ENCODE data around the gene PIKFYVE.
"Not testable (repeated sequence)": the region's sequence is repeated elsewhere in the genome, so short reads cannot be mapped to it uniquely, and the experiment has no call there.

PIKFYVE gene

DNA sequence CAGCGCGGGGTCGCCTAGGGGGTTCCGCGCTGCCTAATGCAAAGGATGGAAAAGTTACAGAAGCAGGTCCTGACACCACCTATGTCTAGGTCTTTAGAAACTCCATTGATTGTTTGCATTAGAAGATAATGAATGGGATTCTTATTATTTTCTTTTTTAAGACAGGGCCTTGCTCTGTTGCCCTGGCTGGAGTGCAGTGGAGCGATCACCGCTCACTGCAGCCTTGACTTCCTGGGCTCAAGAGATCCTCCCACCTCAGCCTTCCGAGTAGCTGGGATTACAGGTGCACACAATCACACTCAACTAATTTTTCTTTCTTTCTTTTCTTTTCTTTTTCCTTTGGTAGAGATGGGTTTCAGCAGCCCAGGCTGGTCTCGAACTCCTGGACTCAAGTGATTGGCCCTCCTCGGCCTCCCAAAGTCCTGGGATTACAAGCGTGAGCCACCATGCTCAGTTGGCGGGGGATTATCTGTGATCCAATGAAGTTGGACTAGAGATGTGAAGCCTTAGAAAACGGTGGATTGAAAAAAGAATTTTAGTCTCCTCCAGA, 10.4 kb upstream of the PIKFYVE start:
- DNase-seq (ENCODE audit: low spot score), result no peak

GRCh38 chr2:208256192-208256782, 9.8 kb upstream of the PIKFYVE start:
- DNase-seq (ENCODE audit: low spot score), result peak; percentile 24

DNA sequence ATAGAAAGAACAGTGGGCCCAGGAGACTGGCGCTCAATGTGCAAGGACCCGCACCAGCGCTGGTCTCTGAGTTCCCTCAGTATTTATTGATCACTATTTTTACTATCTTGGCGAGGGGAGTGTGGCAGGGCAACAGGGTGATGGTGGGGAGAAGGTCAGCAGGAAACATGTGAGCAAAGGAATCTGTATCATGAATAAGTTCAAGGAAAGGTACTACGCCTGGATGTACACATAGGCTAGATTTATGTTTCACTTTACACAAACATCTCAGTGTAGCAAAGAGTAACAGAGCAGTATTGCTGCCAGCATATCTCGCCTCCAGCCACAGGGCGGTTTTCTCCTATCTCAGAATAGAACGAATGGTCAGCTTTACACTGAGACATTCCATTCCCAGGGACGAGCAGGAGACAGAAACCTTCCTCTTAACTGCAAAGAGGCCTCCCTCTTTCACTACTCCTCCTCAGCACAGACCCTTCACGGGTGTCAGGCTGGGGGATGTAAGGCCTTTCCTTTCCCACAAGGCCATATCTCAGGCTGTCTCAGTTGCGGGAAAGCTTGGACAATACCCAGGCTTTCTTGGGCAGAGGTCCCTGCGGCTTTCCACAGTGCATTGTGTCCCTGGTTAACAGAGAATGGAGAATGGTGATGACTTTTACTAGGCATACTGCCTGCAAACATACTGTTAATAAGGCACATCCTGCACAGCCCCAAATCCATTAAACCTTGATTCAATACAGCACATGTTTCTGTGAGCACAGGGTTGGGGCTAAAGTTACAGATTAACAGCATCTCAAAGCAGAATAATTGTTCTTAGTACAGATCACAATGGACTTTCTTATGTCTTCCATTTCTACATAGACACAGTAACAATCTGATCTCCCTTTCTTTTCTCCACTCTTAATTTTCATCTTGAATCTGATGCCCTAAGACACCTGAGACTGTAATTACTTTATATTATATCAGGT, 8.9 kb upstream of the PIKFYVE start:
- DNase-seq (ENCODE audit: low spot score), result not testable (repeated sequence)

DNA sequence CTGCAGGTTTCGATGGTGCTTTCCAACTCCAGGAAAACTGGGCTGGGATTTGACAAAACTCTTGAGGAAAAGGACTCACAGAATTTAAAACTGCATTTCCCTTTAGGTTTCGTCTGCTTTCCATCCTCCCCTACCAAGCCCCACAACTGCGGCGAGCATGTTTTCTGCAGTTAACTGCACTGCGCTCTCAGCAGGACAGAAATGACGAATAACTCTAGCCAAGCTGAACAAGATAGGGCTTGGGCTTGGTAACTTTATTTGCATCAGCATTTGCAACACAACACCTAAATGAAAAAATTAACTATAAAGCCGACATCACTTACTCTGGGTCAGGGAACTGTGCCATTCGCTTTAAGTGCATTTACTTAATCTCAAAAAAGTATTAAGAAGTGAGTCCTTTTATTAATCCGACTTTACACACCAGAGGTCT, 669 bp upstream of the PIKFYVE start:
- DNase-seq (ENCODE audit: low spot score), result peak; percentile 73

DNA sequence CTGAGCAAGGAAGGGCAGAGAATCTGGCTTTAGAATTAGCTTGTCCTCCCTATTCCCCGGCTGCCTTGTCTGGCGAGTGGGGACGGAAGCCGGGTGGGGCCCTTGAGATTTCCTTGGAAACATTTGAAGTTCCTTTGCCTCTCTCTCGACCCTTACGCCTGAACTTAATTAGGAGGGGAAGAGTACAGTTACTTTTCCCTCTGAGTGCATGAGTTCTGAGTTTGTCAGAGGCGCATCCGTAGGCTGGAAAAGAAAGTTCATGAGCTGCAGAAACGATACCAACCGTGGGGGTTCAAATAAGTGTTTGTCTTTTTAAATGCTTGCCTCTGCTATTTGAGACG, 468 bp downstream of the PIKFYVE start:
- peak; percentile 47 for DNase-seq (ENCODE audit: low spot score)

GRCh38 chr2:208266936-208267335, 881 bp downstream of the PIKFYVE start:
- DNase-seq (ENCODE audit: low spot score), result peak; percentile 76

DNA sequence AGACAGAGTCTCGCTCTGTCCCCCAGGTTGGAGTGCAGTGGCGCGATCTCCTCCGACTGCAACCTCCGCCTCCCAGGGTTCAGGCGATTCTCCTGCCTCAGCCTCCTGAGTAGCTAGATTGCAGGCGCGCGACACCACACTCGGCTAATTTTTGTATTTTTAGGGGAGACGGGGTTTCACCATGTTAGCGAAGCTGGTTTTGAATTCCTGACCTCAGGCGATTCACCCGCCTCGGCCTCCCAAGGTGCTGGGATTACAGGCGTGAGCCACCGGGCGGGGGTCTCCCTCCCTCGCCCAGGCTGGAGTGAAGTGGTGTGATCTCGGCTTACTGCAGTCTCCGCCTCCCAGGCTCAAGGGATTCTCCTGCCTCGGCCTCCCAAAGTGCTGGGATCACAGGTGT, 1.5 kb downstream of the PIKFYVE start:
- not testable (repeated sequence) for DNase-seq (ENCODE audit: low spot score)

GRCh38 chr2:208268156-208268952, 2.3 kb downstream of the PIKFYVE start:
- DNase-seq (ENCODE audit: low spot score), result no peak

DNA sequence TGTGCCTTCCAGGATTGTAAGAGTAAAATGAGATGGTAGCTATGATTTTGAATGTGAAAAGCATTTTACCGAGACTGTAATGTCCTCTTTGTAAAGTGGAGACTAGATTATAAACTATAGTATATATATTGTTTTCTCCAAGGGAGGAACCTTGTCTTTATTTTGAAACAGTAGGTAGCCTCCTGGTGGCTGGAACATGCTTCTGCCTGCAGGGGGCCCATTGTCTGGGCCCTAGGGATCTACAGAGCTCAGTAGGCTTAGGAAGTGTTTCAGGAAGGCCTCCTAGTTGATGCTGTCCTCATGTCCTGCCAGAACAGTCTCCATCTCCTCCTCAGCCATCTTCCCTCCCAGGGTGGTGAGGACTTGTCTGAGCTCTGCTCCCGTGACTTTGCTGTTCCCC, 3.0 kb downstream of the PIKFYVE start:
- no peak for DNase-seq (ENCODE audit: low spot score)

- DNase-seq (ENCODE audit: low spot score), result no peak
Observed at GRCh38 chr2:208274748-208275147, 8.7 kb downstream of the PIKFYVE start.

DNA sequence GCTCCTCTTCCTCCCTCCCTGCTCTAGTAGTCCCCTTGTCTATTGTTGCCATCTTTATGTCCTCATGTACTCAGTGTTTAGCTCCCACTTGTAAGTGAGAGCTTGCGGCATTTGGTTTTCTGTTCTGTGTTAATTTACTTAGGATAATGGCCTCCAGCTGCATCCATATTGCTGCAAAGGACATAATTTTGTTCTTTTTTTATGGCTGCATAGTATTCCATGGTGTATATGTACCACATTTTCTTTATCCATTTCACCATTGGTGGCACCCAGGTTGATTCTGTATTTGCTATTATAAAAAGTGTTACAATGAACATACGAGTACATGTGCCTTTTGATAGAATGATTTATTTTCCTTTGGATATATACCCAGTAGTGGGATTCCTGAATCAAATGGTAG, 12.5 kb downstream of the PIKFYVE start:
- DNase-seq (ENCODE audit: low spot score), result no peak

- DNase-seq (ENCODE audit: low spot score), result no peak
Observed at GRCh38 chr2:208279236-208279635, 13.2 kb downstream of the PIKFYVE start.

- DNase-seq (ENCODE audit: low spot score), result no peak
Observed at GRCh38 chr2:208280234-208280633, 14.2 kb downstream of the PIKFYVE start.

- no peak for DNase-seq (ENCODE audit: low spot score)
Observed at GRCh38 chr2:208280933-208281332, 14.9 kb downstream of the PIKFYVE start.

DNA sequence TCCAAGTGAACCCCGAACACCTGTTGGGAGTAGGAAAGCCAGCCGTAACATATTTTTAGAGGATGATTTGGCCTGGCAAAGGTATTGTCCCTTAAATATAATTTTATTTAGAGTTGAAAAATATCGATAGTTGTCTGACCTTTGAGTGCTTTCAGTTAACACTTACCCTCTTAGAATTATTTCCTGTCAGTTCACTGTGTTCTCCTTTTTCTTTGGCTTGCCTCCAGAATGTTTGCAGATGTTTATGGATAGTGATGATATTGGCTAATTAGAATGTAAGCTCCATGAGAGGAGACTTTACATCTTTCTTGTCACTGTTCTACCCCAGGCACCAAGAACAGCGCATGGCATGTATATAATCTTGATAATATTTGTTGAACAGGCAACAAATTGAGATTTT, 19.8 kb downstream of the PIKFYVE start:
- no peak for DNase-seq (ENCODE audit: low spot score)

- no peak for DNase-seq (ENCODE audit: low spot score)
Observed at GRCh38 chr2:208294482-208295024, 28.5 kb downstream of the PIKFYVE start.

DNA sequence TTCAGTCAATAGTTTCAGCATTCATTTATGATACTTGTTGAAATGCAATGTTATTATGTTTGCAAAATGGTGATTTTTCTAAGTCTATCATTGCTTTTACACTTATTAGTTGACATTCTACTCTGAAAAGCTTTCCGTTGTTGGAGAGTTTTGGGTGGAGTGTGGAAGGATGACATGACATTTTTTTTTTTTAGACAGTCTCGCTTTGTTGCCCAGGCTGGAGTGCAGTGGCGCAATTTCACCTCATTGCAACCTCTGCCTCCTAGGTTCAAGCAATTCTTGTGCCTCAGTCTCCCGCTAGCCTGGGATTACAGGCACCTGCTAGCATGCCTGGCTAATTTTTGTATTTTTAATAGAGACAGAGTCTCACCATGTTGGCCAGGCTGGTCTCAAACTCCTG, 29.8 kb downstream of the PIKFYVE start:
- no peak for DNase-seq (ENCODE audit: low spot score)

GRCh38 chr2:208296610-208297009, 30.6 kb downstream of the PIKFYVE start:
- DNase-seq (ENCODE audit: low spot score), result no peak

DNA sequence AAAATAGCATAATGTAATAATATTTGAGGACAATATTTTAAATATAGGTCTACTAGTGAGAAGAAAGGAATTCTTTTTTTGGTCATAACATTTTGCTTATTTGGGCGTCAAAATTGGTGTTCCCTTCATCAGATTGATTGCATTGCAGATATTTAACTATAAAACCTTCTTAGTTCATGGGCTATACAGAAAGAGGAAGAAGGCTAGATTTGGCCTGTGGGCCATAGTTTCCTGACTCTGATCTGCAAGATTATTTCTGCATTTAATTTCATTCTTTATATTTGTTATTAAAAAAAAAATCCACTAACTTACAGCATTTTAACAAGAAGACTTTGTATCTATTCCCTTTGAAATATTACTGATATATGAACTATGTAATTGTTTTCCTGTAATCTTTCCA, 31.9 kb downstream of the PIKFYVE start:
- no peak for DNase-seq (ENCODE audit: low spot score)

- DNase-seq (ENCODE audit: low spot score), result no peak
Observed at GRCh38 chr2:208300847-208301618, 35.0 kb downstream of the PIKFYVE start.

DNA sequence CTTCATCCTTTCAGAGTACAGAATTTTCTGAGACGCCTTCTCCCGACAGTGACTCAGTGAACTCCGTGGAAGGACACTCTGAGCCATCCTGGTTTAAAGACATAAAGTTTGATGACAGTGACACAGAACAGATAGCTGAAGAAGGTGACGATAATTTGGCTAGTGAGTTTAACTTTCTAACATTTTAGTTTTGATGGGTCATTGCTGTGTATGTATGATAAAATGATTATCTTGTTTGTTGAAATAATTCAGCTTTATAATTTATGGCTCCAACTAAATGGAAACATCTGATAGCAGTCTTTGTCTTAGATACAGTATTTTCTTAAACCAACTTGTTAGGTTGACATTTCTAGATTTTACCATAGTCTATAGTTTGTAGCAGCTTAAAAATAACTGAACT, 38.1 kb downstream of the PIKFYVE start:
- DNase-seq (ENCODE audit: low spot score), result no peak
